HG02973 (cell line): ENCODE results near the gene THSD1.

Experiments used
- ATAC-seq: cut with Tn5 transposase; IDR thresholded peaks from one replicate; pipeline ENCODE4 v1.9.1; 2021; ENCODE audit warnings: moderate library complexity; ENCODE audit not compliant: unreplicated experiment

THSD1 gene

GRCh38 chr13:52405767-52406494 lies at the start of gene THSD1:
TSS of gene THSD1 (minus strand) at chr13:52406172. CDS start at chr13:52402600, 3,572 bp downstream.
- ATAC-seq: peak; percentile 52

- ATAC-seq: peak; percentile 28
Measured at GRCh38 chr13:52455677-52456041, 49.7 kb upstream of the THSD1 start.

- ATAC-seq: peak; percentile 76
Measured at GRCh38 chr13:52454820-52455676, 49.1 kb upstream of the THSD1 start, which contains the start of gene CKAP2. TSS of gene CKAP2 (plus strand) at chr13:52455478. CDS start at chr13:52455557, 79 bp downstream.

DNA sequence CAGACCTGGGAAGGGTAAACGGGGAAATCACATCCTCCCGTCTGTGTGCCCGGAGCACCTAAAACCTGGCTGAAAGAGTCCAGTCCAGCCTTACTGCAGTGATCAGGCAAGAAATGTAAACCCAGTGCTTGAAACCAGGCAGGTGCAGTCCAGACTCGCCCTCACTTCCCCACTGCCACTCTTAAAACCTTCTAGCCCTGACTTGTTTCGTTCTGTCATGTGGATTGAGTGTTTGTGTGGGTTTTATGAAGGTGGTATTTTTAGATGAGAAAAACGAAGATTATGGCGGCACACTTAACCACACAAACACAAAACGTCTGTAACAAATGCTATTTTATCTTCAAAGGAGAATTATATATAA lies 48.5 kb upstream of the THSD1 start:
- ATAC-seq: peak; percentile 24

GRCh38 chr13:52452470-52452869 lies 46.5 kb upstream of the THSD1 start:
- no peak for ATAC-seq

- ATAC-seq: no peak
Measured at GRCh38 chr13:52451135-52451804, 45.3 kb upstream of the THSD1 start.

DNA sequence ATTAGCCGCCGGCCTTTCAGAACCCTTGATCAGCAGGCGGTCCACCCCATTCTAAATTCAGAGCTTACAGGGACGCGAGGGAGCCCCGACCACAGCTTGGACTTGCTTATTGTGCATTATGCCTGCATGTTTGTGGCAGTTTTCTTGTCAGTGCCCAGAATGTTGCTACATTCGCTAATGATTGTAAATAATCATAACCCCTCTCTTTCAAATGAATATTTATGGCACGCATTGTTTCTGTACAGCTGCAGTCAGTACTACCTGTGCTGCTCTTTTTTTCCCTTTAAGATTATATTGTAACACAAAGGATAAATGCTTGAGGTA lies 44.8 kb upstream of the THSD1 start:
- no peak for ATAC-seq

GRCh38 chr13:52450012-52450792 lies 44.2 kb upstream of the THSD1 start, which contains the start of gene VPS36:
TSS of gene VPS36 (minus strand) at chr13:52450634. CDS start at chr13:52450594, 40 bp downstream.
- ATAC-seq: peak; percentile 62

GRCh38 chr13:52449331-52450011 lies 43.5 kb upstream of the THSD1 start:
- ATAC-seq: no peak

DNA sequence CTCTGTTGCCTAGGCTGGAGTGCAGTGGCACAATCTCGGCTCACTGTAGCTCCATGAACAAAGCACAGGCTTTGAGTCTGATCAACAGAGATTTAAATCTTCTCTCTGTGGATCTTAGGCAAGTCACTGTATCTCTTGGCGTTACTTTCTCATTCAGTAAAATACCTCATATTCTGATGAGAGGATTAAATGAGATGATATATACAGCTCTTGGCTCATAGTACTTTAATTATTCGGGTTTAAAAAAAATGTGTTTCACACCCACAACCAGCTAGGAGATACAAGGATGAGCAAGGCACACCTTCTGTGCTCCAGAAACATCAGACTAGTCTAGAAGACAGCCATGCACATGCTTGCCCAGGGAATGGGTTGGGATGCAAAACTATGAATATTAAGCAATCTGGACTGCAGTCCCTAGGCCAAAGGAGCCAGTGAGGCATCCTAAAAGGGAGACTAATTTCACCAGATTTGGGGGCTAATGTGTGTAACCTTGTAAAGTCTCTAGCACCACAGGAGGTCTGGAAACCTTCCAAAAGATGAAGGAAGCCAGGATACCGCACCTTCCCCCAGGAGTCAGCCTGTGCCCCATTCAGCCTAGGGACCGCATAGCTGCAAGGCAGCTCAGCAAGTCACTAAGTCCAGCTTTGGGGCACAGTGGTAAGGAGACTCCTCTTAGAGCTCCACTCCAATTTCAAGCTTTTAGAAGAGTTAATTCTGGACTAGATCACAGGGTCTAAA lies 42.0 kb upstream of the THSD1 start:
- no peak for ATAC-seq

DNA sequence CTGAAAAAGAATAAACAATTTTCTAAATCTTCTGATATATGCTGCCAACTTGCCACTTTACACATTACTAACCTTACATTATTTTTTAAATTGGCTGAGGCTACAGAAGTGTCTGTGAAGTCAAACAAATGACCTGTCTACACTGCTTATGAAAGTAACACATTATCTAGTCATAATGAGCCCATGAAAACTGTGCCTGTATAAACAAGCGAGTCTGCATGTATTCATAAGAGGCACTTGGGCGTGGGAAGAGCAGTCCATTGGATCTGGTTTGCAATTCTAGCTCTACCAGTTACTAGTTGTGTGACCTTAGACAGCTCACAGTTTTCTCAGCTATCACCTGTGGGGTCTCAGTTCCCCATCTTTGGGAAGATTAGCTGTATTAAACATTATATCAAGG lies 41.4 kb upstream of the THSD1 start:
- ATAC-seq: no peak

- ATAC-seq: no peak
Measured at GRCh38 chr13:52446265-52446664, 40.3 kb upstream of the THSD1 start.

DNA sequence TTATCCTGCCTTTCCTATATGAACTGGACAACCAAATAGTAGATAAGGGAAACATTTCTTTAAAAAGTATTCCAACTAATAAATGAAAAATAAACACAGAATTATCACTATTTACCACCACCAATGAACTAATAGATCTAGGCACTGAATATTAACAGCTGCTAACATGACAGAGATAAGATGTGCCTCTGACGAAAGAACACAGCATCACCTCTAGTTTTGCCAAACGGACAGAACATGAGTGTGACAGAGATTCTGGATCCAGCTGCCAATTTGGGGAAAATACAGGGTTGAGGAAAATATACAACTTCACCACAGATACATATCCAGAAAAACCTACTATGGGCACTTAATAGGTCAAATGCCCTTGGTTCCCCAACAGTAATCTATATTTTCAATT lies 26.5 kb upstream of the THSD1 start:
- ATAC-seq: no peak

DNA sequence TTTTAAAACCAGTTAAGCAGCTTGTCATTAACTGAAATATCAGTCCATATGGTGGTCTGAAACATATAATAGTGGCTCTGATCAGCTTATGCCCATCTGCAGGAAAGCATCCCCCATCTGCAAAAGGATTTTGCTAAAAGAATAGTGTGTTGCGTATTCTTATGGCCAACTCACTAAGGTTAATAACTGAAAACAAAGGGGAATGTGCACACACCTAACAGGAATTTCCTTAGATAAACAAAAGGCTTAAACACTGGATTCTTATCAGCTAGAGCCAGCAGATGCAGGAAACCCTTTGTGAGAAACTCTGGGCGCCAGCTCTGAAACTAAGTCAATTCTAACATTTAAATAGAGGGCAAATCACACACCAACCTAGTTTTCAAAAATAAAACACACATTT lies 22.3 kb upstream of the THSD1 start:
- no peak for ATAC-seq

DNA sequence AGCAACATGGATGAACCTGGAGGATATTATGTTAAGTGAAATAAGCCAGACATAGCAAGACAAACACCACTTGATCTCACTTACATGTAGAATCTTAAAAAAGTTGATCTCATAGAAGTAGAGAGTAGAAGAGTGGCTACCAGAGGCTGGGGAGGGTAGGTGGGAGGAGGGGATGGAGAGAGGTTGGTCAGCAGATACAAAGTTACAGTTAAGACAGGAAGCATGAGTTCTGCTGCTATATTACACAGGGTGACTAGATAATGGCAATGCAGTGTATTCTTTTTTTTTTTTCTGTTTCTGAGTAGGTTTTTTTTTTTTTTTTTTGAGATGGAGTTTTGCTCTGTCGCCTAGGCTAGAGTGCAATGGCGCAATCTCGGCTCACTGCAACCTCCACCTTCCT lies 15.2 kb upstream of the THSD1 start:
- ATAC-seq: no peak

GRCh38 chr13:52419080-52419479 lies 13.1 kb upstream of the THSD1 start:
- ATAC-seq: no peak

DNA sequence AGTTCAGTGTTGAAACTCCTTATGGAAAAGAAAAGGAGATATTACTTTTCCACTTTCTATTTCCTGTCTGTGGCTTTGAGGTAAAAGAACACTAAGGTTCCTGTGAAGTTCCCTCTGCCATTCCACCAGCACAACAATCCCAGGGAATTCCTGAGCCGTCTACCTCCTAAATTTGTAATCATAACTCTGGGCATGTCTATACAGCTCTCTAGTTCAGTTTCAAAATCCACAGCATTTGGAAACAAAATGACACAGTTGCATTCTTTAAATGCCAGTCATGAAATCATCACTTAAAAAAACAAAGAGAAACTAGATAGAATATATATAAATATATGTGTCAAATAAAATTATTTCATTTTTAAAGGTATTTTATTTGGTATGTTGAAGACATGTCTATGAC lies 9.0 kb upstream of the THSD1 start:
- no peak for ATAC-seq

DNA sequence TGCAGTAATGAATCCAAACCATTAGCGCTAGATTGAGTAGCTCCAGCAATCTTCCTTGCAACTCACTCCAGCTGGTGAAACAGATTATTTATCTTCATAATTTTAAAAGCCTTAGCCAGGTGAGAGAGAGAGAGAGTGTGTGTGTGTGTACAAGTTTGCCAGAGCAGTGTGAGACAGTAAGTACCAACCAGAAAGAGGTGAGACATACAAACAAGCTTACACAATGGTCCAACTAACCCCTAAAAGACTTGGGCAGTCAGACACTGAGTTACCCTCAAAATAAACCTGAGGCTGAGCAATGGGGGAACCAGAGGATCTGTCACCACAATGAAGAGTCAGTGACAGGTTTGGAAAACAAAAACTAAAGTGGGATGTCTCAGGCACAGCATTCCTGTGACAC lies 8.1 kb upstream of the THSD1 start:
- no peak for ATAC-seq

DNA sequence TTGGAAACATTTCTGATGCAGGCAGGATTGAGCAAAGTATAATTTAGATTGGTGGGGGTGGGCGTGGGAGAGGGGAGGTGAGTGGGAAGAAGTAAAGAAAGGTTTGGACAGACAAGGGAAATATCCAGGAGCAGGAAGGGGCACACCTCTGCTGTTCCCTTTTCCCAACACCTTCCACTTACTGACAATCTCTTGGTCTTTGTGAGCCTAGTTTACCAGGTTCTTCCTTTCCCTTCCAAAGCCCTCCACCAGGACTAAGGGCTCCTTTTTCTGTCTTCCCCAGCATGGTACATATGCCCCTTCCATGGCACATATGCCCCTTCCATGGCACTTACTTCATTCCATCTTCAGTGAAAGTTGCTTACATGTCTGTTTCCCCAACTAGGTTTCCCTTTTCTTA lies 6.2 kb upstream of the THSD1 start:
- no peak for ATAC-seq

DNA sequence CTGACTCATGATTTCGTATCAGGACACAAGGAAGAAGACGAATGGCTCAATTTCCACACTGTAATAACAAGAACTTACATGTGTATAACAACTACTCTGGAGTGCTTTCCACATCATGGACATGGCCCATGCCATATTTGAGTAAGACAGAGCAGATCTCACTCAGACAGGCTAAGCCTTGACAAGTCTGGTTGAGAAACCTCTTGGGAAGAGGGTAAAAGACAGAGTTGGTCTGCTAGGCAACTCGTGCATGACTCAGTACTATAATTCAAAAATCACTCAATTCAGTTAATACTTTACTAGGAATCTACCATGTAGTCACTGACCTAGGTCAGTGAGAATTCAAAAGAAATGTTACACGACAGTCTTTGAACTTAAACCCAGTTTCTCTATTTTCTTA lies 5.7 kb upstream of the THSD1 start:
- ATAC-seq: peak; percentile 96
